HG03159 (cell line): ENCODE measurements around the gene DNAJC18.
"Not testable (repeated sequence)": the region's sequence is repeated elsewhere in the genome, so short reads cannot be mapped to it uniquely, and the experiment has no call there.

ENCODE experiments used
- ATAC-seq: cut with Tn5 transposase; IDR thresholded peaks from one replicate; pipeline ENCODE4 v1.9.1; 2021; ENCODE audit warnings: mild to moderate bottlenecking, moderate library complexity; ENCODE audit not compliant: unreplicated experiment

The DNAJC18 gene

GRCh38 chr5:139389701-139390638, 49.4 kb downstream of the DNAJC18 start, which contains the start of gene MZB1:
MZB1 (minus strand) TSS chr5:139389913; CDS start chr5:139389856, 57 bp downstream.
- ATAC-seq = peak; percentile 39

DNA sequence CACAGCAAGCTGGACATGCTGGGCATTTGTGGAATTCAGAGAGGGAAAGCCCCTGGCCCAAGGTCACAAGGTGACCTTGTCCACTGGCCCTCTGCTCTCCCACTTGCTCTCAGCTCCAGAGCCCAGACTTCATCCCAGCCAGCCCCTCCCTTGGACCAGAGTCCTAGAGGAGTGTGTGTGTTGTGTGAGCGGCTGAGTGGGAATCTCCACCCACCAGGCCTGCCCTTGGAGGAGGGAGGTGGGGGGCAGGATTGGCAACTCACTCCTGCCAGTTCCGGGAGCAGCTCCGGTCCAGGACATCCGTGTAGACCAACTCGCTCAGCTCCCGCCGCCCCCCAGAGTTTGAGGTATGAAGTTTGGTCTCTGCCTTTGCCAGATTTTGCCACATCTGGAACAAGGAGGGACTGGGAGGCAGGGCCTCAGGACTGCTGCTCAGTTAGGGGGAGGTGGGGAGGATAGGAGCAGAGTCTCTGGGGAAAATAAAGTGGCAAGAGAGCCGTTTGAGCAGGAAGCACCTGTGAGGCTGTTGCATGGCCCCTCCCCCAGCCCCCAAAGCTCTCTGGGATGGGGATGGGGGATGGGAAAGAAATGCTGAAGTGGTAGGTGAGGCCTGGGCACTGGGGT, 51.0 kb downstream of the DNAJC18 start:
- no peak for ATAC-seq

GRCh38 chr5:139387611-139388197, 51.6 kb downstream of the DNAJC18 start:
- no peak for ATAC-seq

DNA sequence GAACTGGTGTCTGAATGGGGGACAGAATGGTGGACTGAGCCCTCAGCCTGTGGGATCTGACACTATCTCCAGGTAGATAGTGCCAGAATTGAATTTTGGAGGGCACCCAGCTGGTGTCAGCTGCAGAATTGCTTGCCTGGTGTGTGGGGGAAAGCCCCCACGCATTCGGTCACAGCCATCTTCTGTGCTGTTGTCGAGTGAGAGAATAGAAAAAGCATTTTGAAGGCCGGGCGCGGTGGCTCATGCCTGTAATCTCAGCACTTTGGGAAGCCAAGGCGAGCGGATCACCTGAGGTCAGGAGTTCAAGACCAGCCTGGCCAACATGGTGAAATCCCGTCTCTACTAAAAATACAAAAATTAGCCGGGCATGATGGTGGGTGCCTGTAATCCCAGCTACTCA, 52.4 kb downstream of the DNAJC18 start:
- ATAC-seq = not testable (repeated sequence)

- ATAC-seq = no peak
Observed at GRCh38 chr5:139386050-139386438, 53.3 kb downstream of the DNAJC18 start.

DNA sequence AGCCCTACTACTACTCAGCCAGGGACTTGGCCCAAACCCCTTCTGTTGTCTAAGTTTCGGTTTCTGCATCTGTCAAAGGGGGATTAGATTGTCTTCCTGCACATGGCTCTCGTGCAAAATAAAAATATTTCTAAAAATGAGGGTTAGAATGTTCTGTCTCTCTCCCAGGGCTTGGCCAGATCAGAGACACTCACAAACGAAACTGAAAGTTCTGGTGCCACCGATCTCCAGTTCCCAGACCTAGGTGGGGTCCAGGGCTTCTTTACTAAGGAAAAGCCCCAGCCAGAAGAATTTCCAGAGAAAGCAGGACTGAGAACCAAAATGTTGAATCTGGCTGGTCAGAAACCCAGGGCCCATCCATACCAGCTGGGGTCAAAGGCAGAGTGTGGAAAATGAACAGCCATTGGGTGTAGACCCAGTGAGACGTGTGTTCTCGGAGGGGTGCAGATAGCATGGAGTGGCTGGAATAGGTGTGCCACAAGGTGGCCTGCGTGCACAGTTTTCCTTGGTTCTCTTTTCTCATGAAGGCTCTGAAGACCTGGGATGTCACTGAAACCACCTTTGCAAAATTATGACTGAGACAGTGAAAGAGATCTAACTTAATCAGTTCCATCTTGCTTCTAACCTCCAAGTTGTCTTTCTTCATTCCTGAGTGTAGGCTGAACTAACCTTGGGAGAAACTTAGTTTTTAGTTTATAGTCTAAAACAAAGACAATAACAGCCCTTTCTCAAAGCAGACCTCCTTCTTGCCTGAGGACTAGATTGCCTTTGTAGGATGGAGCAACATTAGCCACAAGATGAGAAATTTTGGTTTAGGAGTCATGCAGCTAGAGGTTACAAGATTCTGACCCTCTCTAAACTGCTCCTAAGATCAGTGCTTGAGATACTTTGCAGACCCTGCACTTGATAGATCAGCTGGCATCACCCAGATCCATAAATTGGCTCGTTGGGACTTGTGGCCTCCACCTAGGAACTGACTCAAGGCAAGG, 54.0 kb downstream of the DNAJC18 start:
- ATAC-seq = no peak

DNA sequence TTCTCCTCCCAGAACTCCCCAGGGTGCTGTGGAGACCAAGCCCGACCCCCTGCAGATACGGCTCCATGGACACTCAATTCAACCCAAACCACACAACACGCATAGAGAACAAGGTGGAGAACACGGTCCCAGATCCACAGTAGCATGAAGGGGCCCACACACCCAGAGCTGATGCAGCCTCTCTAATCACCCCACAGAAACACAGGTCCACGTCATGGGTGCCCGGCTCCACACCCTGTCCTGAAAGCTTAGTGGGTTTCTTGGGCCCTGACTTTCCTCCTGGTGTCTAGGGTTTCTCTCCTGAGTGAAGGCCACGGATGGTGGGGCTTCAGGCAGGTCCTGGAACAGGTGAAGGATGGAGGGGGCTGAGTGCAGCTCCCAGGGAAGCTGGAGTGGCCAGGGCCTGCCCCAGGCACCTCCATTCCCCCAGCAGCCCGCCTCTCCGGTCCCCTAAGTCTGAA, 54.7 kb downstream of the DNAJC18 start:
- ATAC-seq = no peak

GRCh38 chr5:139383993-139384590, 55.2 kb downstream of the DNAJC18 start:
- no peak for ATAC-seq

DNA sequence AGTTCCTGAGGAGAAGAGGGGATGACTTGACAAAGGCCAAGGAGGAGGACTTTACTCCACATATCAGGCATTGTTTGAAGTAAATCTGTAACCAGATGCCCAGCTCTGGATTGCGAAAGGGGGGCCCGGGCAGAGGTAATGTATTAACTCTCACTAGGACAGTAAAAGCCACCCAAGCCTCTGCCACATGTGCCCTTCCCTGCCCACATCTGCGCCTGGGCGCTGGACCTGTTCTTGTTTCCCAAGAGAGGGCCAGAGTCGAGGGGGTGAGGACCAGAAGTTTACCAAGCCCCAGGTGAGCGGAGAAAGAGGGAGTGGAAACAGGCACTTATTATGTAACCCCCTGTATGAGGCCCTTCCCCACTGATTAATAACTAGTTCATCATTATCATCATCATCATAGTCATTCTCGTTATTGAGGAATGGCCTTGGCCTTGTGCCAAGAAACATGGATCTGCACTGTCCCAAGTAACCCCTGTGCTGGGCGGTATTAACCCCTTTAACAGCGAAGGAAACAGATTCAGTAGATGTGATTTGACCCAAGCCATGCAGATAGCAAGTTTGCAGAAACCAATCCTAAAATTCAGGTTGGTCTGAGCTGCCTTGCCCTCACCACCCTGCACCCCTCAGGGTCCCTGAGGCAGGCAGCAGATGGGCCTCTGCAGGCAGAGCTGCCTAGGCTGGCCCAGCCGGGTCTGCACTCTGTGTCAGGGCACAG, 55.9 kb downstream of the DNAJC18 start, which contains the start of gene SLC23A1:
Gene SLC23A1, minus strand, starts transcription at position 23 of the 718 bp plus-strand sequence. CDS start 44 bp downstream, outside the sequence.
- ATAC-seq = no peak

- no peak for ATAC-seq
Observed at GRCh38 chr5:139382807-139383206, 56.5 kb downstream of the DNAJC18 start.

GRCh38 chr5:139381837-139382761, 57.2 kb downstream of the DNAJC18 start:
- ATAC-seq = no peak

GRCh38 chr5:139379626-139380449, 59.5 kb downstream of the DNAJC18 start:
- ATAC-seq = no peak

DNA sequence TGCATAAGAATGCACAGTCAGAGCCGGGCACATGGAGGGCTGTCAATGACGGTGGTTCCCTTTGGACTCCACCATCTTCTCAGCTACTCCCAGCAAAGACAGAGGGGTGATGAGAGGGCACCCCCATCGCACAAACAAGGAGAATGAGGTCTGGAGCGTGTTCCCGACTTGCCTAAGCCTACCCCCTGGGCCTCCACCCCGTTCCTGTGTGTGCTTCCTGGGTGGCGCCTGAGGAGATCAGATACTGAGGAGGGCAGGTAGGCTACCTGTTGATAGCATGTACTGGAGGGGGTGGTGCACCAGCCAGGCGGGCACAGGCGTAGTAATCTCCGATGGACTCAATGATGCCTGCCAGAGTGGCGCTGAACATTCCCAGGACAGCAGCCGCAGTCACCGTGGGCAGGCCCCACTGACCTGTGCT, 60.4 kb downstream of the DNAJC18 start:
- ATAC-seq = no peak

- ATAC-seq = no peak
Observed at GRCh38 chr5:139378101-139378825, 61.1 kb downstream of the DNAJC18 start.

DNA sequence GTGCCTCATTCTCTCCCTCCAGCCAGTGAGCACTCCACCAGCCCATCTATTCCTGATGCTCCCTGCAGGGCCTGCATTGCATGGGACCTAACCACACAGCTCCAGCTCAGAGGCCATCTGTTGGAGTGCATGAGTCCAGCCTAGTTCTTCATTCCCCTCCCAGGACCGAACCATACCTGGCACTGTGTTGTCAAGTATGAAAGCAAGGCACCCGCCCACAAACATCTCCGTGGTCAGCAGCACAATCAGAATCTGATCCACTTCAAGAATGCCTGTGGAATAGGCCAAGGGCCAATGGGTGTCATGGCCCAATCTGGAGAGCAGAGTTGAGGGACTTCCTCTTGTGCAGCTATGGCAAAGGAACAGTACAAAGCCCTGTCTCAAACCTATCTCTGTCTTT, 62.1 kb downstream of the DNAJC18 start:
- no peak for ATAC-seq

GRCh38 chr5:139376364-139376763, 63.0 kb downstream of the DNAJC18 start:
- ATAC-seq = no peak

GRCh38 chr5:139374909-139375308, 64.4 kb downstream of the DNAJC18 start:
- ATAC-seq = no peak
